GM23338 (cell line): ENCODE measurements around the gene DPH6. TPM values are rescaled to one million over a fixed set of nuclear protein-coding genes. Genes with fewer than 3 reads are reported as not detected.

Source experiments
- ATAC-seq: fragments of 200-7000 bp; cut with Tn5 transposase; 3 replicates; pipeline ENCODE4 v1.9.1; 2020
- DNase-seq: peaks from one replicate; pipeline ENCODE4 v3.0.0-alpha.2; 2015; ENCODE audit warnings: low spot score
- H2AFZ ChIP-seq: fragments of 200-600 bp; sonication (generic); 2 replicates; pipeline ENCODE4 v1.8.0; 2016; ENCODE audit warnings: antibody characterized with exemption, mild to moderate bottlenecking, moderate library complexity
- H3F3A ChIP-seq: fragments of 200-600 bp; sonication (generic); replicated peaks from 2 replicates; pipeline ENCODE4 v1.8.0; 2017; ENCODE audit warnings: antibody characterized with exemption, mixed run types, low read depth
- H3K27ac ChIP-seq: fragments of 200-600 bp; sonication (generic); 2 replicates; pipeline ENCODE4 v1.6.1; 2016; ENCODE audit warnings: low read depth
- H3K27me3 ChIP-seq: fragments of 200-600 bp; sonication (generic); 2 replicates; pipeline ENCODE4 v1.8.0; 2016; ENCODE audit warnings: mild to moderate bottlenecking, mixed run types, moderate library complexity; ENCODE audit not compliant: insufficient read depth
- H3K36me3 ChIP-seq: fragments of 200-600 bp; sonication (generic); 2 replicates; pipeline ENCODE4 v1.8.0; 2016; ENCODE audit warnings: mild to moderate bottlenecking; ENCODE audit not compliant: insufficient read depth
- H3K4me1 ChIP-seq: fragments of 200-600 bp; sonication (generic); 2 replicates; pipeline ENCODE4 v1.8.0; 2016; ENCODE audit warnings: mild to moderate bottlenecking, moderate library complexity; ENCODE audit not compliant: insufficient read depth
- H3K4me2 ChIP-seq: fragments of 200-600 bp; sonication (generic); 2 replicates; pipeline ENCODE4 v1.7.1; 2017; ENCODE audit warnings: mixed run types
- H3K4me3 ChIP-seq: fragments of 200-600 bp; sonication (generic); 2 replicates; pipeline ENCODE4 v1.6.1; 2016; ENCODE audit warnings: mixed run types
- H3K79me2 ChIP-seq: fragments of 200-600 bp; sonication (generic); replicated peaks from 2 replicates; pipeline ENCODE4 v1.8.0; 2017; ENCODE audit warnings: mild to moderate bottlenecking; ENCODE audit not compliant: insufficient read depth
- H3K9me2 ChIP-seq: fragments of 200-600 bp; sonication (generic); 2 replicates; pipeline ENCODE4 v1.8.0; 2017; ENCODE audit not compliant: insufficient read depth
- H4K20me1 ChIP-seq: fragments of 200-600 bp; sonication (generic); replicated peaks from 2 replicates; pipeline ENCODE4 v1.8.0; 2017; ENCODE audit warnings: mild to moderate bottlenecking; ENCODE audit not compliant: insufficient read depth
- H3K27ac Mint-ChIP-seq: 2 replicates; pipeline ENCODE4 v1.8.0; 2020; ENCODE audit warnings: inconsistent platforms, mild to moderate bottlenecking, moderate library complexity, mixed read lengths
- H3K27me3 Mint-ChIP-seq: 3 replicates; pipeline ENCODE4 v1.8.0; 2022; ENCODE audit warnings: low read depth, mild to moderate bottlenecking, moderate library complexity, mixed read lengths, inconsistent platforms; ENCODE audit not compliant: insufficient read depth, poor library complexity
- H3K36me3 Mint-ChIP-seq: 3 replicates; pipeline ENCODE4 v1.8.0; 2021; ENCODE audit warnings: low read depth, mild to moderate bottlenecking, inconsistent platforms, moderate library complexity, mixed read lengths
- H3K4me1 Mint-ChIP-seq: 3 replicates; pipeline ENCODE4 v1.8.0; 2020; ENCODE audit warnings: mild to moderate bottlenecking, inconsistent platforms, mixed read lengths
- H3K4me3 Mint-ChIP-seq: 3 replicates; pipeline ENCODE4 v1.8.0; 2021; ENCODE audit warnings: moderate library complexity, mild to moderate bottlenecking, inconsistent platforms, mixed read lengths
- H3K9me3 Mint-ChIP-seq: 3 replicates; pipeline ENCODE4 v1.8.0; 2020; ENCODE audit warnings: moderate library complexity, mild to moderate bottlenecking, inconsistent platforms, mixed read lengths
- CREB1 ChIP-seq: fragments of 250-450 bp; sonication (Bioruptor Pico); IDR thresholded peaks from 2 replicates; pipeline ENCODE4 v1.5.0; 2020; ENCODE audit warnings: low read depth, mild to moderate bottlenecking, moderate library complexity
- EZH2 ChIP-seq: fragments of 200-600 bp; sonication (generic); IDR thresholded peaks from one replicate; pipeline ENCODE4 v1.8.0; 2017; ENCODE audit warnings: antibody characterized with exemption, mild to moderate bottlenecking, low read depth; ENCODE audit not compliant: unreplicated experiment
- JUNB ChIP-seq: IDR thresholded peaks from one replicate; pipeline ENCODE4 v1.6.1; 2016; ENCODE audit warnings: antibody characterized with exemption; ENCODE audit not compliant: unreplicated experiment
- NANOG ChIP-seq: IDR thresholded peaks from 2 replicates; pipeline ENCODE4 v1.6.1; 2016; ENCODE audit warnings: antibody characterized with exemption, borderline replicate concordance
- POLR2AphosphoS5 ChIP-seq: IDR thresholded peaks from 2 replicates; pipeline ENCODE4 v1.6.1; 2016; ENCODE audit warnings: antibody characterized with exemption, low read depth
- STAT1 ChIP-seq: IDR thresholded peaks from one replicate; pipeline ENCODE4 v1.6.1; 2016; ENCODE audit warnings: antibody characterized with exemption; ENCODE audit not compliant: unreplicated experiment
- ZNF114 ChIP-seq: fragments of 250-450 bp; sonication (Bioruptor Pico); IDR thresholded peaks from 2 replicates; pipeline ENCODE4 v1.5.0; 2020; ENCODE audit warnings: mild to moderate bottlenecking, moderate library complexity
- ZNF331 ChIP-seq: fragments of 250-450 bp; sonication (Bioruptor Pico); IDR thresholded peaks from 2 replicates; pipeline ENCODE4 v1.5.0; 2020; ENCODE audit warnings: low read depth, mild to moderate bottlenecking, moderate library complexity
- polyA plus RNA-seq: library from polyadenylated mRNA; unstranded; fragments of >200 nt; fragmentation: Nextera tagmentation; extraction: Ambion mirVana; gene quantifications from 2 replicates; pipeline ENCODE4 v1.2.1, GENCODE V29; 2016
- total RNA-seq: library from RNA; depleted of rRNA; stranded (reverse); fragments of >200 nt; shearing (Covaris generic); gene quantifications from 2 replicates; pipeline ENCODE4 v1.2.3, GENCODE V29; 2014
- TF ChIP-seq, protein P1 (sequence below): fragments of 250-450 bp; sonication (Bioruptor Pico); IDR thresholded peaks from 2 replicates; pipeline ENCODE4 v1.5.0; 2020; ENCODE audit warnings: mild to moderate bottlenecking, moderate library complexity
- TF ChIP-seq, protein P2 (sequence below): IDR thresholded peaks from 2 replicates; pipeline ENCODE4 v1.6.1; 2016; ENCODE audit warnings: antibody characterized with exemption
- TF ChIP-seq, protein P3 (sequence below), 2 experiments: fragments of 200-600 bp in 1 of 2; sonication (generic) in 1 of 2; conservative IDR thresholded peaks; 2 replicates each; pipeline versions ENCODE4 v1.5.1 to v1.6.1; 2016 to 2017; ENCODE audit warnings: antibody characterized with exemption in 2 of 2, low read depth in 2 of 2, mild to moderate bottlenecking in 2 of 2, moderate library complexity in 1 of 2

Gene DPH6
- total and polyA plus RNA-seq, 2 experiments from 2014 or later: 37.9 to 46.9 TPM

DNA sequence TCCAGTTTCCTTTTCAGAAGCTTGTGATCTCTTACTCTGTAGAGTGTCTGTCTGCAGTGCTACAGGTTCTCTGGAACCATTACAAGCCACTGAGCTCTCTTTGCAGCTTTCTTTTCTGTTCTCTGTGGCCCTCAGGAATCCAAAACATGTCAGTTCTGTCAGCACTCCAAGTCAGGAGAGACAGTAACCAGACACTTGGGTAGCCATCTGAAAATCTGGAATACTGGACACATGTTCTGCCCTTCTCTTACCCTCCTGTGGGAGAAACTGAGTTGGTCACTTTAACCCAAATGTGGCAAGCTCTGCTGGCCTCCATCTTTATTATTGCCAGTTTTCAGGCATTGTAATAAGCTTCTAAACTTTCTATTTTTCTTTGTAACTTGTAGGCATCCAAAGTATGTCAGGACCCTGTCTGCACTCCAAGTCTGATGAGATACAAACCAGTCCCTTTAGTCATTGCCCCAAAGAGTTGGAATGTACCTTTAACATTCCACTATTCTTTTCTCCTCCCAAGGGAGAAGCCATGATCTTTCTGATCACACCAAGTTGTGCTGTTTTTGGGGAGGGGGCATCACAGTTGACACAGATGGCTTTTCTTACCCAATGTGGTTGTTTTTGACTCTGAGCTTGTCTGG, 183.7 kb downstream of the DPH6 start:
- Histone ChIP-seq H3K27me3 (no peaks in the 10 kb centered on the region), H3K79me2 (no peaks in the 10 kb centered on the region), H3F3A (no peaks in the 10 kb centered on the region), H3K9me2 (0 out of 2 replicates have a peak, but pooled peaks cover 3% of the 10 kb centered on the region), H3K4me2 (no peak overlapping the region), H3K4me3 (no peak overlapping the region), H2AFZ (no peak overlapping the region), H4K20me1 (no peaks in the 10 kb centered on the region), H3K36me3 (peaks cover 14% of the 10 kb centered on the region; the same call in 1 of the 2 replicates), H3K4me1 (no peaks in the 10 kb centered on the region), H3K27ac (no peak overlapping the region)
- ATAC-seq (no peak), DNase-seq (no peak)
- Mint-ChIP-seq H3K4me1 (no peaks in the 10 kb centered on the region), H3K27me3 (peaks cover 2% of the 10 kb centered on the region), H3K27ac (no peak overlapping the region), H3K4me3 (no peak overlapping the region), H3K9me3 (peaks cover 39% of the 10 kb centered on the region), H3K36me3 (peaks cover 41% of the 10 kb centered on the region)
- no peak for TF ChIP-seq EZH2
- TF ChIP-seq, protein P1, sequence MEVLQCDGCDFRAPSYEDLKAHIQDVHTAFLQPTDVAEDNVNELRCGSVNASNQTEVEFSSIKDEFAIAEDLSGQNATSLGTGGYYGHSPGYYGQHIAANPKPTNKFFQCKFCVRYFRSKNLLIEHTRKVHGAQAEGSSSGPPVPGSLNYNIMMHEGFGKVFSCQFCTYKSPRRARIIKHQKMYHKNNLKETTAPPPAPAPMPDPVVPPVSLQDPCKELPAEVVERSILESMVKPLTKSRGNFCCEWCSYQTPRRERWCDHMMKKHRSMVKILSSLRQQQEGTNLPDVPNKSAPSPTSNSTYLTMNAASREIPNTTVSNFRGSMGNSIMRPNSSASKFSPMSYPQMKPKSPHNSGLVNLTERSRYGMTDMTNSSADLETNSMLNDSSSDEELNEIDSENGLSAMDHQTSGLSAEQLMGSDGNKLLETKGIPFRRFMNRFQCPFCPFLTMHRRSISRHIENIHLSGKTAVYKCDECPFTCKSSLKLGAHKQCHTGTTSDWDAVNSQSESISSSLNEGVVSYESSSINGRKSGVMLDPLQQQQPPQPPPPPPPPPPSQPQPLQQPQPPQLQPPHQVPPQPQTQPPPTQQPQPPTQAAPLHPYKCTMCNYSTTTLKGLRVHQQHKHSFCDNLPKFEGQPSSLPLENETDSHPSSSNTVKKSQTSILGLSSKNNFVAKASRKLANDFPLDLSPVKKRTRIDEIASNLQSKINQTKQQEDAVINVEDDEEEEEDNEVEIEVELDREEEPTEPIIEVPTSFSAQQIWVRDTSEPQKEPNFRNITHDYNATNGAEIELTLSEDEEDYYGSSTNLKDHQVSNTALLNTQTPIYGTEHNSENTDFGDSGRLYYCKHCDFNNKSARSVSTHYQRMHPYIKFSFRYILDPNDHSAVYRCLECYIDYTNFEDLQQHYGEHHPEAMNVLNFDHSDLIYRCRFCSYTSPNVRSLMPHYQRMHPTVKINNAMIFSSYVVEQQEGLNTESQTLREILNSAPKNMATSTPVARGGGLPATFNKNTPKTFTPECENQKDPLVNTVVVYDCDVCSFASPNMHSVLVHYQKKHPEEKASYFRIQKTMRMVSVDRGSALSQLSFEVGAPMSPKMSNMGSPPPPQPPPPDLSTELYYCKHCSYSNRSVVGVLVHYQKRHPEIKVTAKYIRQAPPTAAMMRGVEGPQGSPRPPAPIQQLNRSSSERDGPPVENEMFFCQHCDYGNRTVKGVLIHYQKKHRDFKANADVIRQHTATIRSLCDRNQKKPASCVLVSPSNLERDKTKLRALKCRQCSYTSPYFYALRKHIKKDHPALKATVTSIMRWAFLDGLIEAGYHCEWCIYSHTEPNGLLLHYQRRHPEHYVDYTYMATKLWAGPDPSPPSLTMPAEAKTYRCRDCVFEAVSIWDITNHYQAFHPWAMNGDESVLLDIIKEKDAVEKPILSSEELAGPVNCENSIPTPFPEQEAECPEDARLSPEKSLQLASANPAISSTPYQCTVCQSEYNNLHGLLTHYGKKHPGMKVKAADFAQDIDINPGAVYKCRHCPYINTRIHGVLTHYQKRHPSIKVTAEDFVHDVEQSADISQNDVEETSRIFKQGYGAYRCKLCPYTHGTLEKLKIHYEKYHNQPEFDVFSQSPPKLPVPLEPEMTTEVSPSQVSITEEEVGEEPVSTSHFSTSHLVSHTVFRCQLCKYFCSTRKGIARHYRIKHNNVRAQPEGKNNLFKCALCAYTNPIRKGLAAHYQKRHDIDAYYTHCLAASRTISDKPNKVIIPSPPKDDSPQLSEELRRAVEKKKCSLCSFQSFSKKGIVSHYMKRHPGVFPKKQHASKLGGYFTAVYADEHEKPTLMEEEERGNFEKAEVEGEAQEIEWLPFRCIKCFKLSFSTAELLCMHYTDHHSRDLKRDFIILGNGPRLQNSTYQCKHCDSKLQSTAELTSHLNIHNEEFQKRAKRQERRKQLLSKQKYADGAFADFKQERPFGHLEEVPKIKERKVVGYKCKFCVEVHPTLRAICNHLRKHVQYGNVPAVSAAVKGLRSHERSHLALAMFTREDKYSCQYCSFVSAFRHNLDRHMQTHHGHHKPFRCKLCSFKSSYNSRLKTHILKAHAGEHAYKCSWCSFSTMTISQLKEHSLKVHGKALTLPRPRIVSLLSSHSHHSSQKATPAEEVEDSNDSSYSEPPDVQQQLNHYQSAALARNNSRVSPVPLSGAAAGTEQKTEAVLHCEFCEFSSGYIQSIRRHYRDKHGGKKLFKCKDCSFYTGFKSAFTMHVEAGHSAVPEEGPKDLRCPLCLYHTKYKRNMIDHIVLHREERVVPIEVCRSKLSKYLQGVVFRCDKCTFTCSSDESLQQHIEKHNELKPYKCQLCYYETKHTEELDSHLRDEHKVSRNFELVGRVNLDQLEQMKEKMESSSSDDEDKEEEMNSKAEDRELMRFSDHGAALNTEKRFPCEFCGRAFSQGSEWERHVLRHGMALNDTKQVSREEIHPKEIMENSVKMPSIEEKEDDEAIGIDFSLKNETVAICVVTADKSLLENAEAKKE: no peak
- no peak for TF ChIP-seq POLR2AphosphoS5
- no peak for TF ChIP-seq NANOG
- no peak for TF ChIP-seq ZNF331 (CRISPR knock-in tag)
- TF ChIP-seq, protein P2, sequence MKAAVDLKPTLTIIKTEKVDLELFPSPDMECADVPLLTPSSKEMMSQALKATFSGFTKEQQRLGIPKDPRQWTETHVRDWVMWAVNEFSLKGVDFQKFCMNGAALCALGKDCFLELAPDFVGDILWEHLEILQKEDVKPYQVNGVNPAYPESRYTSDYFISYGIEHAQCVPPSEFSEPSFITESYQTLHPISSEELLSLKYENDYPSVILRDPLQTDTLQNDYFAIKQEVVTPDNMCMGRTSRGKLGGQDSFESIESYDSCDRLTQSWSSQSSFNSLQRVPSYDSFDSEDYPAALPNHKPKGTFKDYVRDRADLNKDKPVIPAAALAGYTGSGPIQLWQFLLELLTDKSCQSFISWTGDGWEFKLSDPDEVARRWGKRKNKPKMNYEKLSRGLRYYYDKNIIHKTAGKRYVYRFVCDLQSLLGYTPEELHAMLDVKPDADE: no peak
- TF ChIP-seq CREB1 (CRISPR knock-in tag): no peak
- TF ChIP-seq STAT1: no peak
- TF ChIP-seq, protein P3, sequence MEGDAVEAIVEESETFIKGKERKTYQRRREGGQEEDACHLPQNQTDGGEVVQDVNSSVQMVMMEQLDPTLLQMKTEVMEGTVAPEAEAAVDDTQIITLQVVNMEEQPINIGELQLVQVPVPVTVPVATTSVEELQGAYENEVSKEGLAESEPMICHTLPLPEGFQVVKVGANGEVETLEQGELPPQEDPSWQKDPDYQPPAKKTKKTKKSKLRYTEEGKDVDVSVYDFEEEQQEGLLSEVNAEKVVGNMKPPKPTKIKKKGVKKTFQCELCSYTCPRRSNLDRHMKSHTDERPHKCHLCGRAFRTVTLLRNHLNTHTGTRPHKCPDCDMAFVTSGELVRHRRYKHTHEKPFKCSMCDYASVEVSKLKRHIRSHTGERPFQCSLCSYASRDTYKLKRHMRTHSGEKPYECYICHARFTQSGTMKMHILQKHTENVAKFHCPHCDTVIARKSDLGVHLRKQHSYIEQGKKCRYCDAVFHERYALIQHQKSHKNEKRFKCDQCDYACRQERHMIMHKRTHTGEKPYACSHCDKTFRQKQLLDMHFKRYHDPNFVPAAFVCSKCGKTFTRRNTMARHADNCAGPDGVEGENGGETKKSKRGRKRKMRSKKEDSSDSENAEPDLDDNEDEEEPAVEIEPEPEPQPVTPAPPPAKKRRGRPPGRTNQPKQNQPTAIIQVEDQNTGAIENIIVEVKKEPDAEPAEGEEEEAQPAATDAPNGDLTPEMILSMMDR (conservative IDR thresholded peaks at IDR 0.05; ENCODE audit: low read depth in 2 of 2): no peak
- no peak for TF ChIP-seq ZNF114
- TF ChIP-seq JUNB: no peak
